Activated CD4-positive, alpha-beta T cell treated with anti-CD3 and anti-CD28 coated beads, Interleukin-2, amount 10 ng/mL, durations not matched to agents 7 days and 5 days (primary cell): ENCODE results near the gene HSPB3. TPM values are rescaled to one million over a fixed set of nuclear protein-coding genes. Genes with fewer than 3 reads are reported as not detected.
"Not testable (repeated sequence)": the region's sequence is repeated elsewhere in the genome, so short reads cannot be mapped to it uniquely, and the experiment has no call there.

Experiments
- CTCF ChIA-PET: fragments of 350-600 bp; sonication (Branson Sonifier 250); formaldehyde crosslinking; loops from one replicate; lab custom pipeline; 2021; ENCODE audit warnings: antibody characterized with exemption; lab: Charles Lee
- POLR2A ChIA-PET: fragments of 350-600 bp; sonication (Branson Sonifier 250); formaldehyde crosslinking; loops from one replicate; lab custom pipeline; 2021; ENCODE audit warnings: antibody characterized with exemption; lab: Charles Lee
- DNase-seq: peaks from one replicate; pipeline ENCODE4 v3.0.0-alpha.2; 2020
- H3K27ac Mint-ChIP-seq: one replicate; pipeline ENCODE4 v1.8.0; 2021; ENCODE audit warnings: mild to moderate bottlenecking, moderate library complexity, mixed read lengths
- H3K27me3 Mint-ChIP-seq: one replicate; pipeline ENCODE4 v1.8.0; 2021; ENCODE audit warnings: mixed read lengths
- H3K36me3 Mint-ChIP-seq: one replicate; pipeline ENCODE4 v1.8.0; 2021; ENCODE audit warnings: low read depth, mixed read lengths
- H3K4me1 Mint-ChIP-seq: one replicate; pipeline ENCODE4 v1.8.0; 2021; ENCODE audit warnings: mixed read lengths
- H3K4me3 Mint-ChIP-seq: one replicate; pipeline ENCODE4 v1.8.0; 2021; ENCODE audit warnings: mild to moderate bottlenecking, moderate library complexity, mixed read lengths
- H3K9me3 Mint-ChIP-seq: one replicate; pipeline ENCODE4 v1.8.0; 2021; ENCODE audit warnings: mixed read lengths
- total RNA-seq, 2 experiments: library from RNA; stranded (reverse); gene quantifications; one replicate each; pipeline ENCODE4 v1.2.3, GENCODE V29; 2021

Gene HSPB3
- total RNA-seq, 2 experiments from 2014 or later, result not detected

- peaks cover 9% of the 10 kb centered on the region for H3K27me3 Mint-ChIP-seq
- H3K9me3 Mint-ChIP-seq, result peaks cover 17% of the 10 kb centered on the region
- no peaks in the 10 kb centered on the region for H3K36me3 Mint-ChIP-seq
- H3K27ac Mint-ChIP-seq, result no peak overlapping the region
- H3K4me1 Mint-ChIP-seq, result no peaks in the 10 kb centered on the region
- no peak overlapping the region for H3K4me3 Mint-ChIP-seq
- DNase-seq, result no peak
- CTCF ChIA-PET, result no interaction called here
- POLR2A ChIA-PET, result no interaction called here
Measured at GRCh38 chr5:54462281-54462680, 6.8 kb downstream of the HSPB3 start.

- DNase-seq, result no peak
- Mint-ChIP-seq H3K27ac (no peak overlapping the region), H3K4me3 (no peak overlapping the region), H3K4me1 (no peaks in the 10 kb centered on the region), H3K27me3 (peaks cover 2% of the 10 kb centered on the region), H3K9me3 (peaks cover 17% of the 10 kb centered on the region), H3K36me3 (no peaks in the 10 kb centered on the region)
- POLR2A ChIA-PET, result no interaction called here
- CTCF ChIA-PET, result interaction anchor here (1.4 kb wide), 1 partner anchor 17 kb away, joined by 3 read pairs; no protein-coding TSS in a partner anchor
Measured at GRCh38 chr5:54463713-54464112, 8.2 kb downstream of the HSPB3 start.

GRCh38 chr5:54469622-54470021 is 14.1 kb downstream of the HSPB3 start:
- no peak for DNase-seq
- ChIA-PET CTCF (no interaction called here), POLR2A (no interaction called here)
- peak overlapping the region; percentile 68 for H3K27ac Mint-ChIP-seq
- peaks cover 4% of the 10 kb centered on the region for H3K9me3 Mint-ChIP-seq
- no peaks in the 10 kb centered on the region for H3K36me3 Mint-ChIP-seq
- peak overlapping the region; percentile 1 for H3K4me3 Mint-ChIP-seq
- peaks cover 4% of the 10 kb centered on the region for H3K27me3 Mint-ChIP-seq
- peaks cover 9% of the 10 kb centered on the region for H3K4me1 Mint-ChIP-seq

- H3K36me3 Mint-ChIP-seq, result no peaks in the 10 kb centered on the region
- H3K9me3 Mint-ChIP-seq, result peaks cover 4% of the 10 kb centered on the region
- ChIA-PET POLR2A (no interaction called here), CTCF (interaction anchor here (0.9 kb wide), 1 partner anchor 19 kb away, joined by 4 read pairs; no protein-coding TSS in a partner anchor)
- no peak overlapping the region for H3K4me3 Mint-ChIP-seq
- peaks cover 9% of the 10 kb centered on the region for H3K4me1 Mint-ChIP-seq
- DNase-seq, result no peak
- peaks cover 4% of the 10 kb centered on the region for H3K27me3 Mint-ChIP-seq
- H3K27ac Mint-ChIP-seq, result peak overlapping the region; percentile 68
Measured at GRCh38 chr5:54470128-54470527, 14.6 kb downstream of the HSPB3 start.

GRCh38 chr5:54470677-54471076 is 15.2 kb downstream of the HSPB3 start:
- CTCF ChIA-PET, result interaction anchor here (0.9 to 1.3 kb wide), 2 partner anchors 10 to 18 kb away, joined by 3 to 4 read pairs; no protein-coding TSS in a partner anchor
- no peak for DNase-seq
- Mint-ChIP-seq H3K4me3 (no peak overlapping the region), H3K27ac (no peak overlapping the region), H3K27me3 (peaks cover 4% of the 10 kb centered on the region), H3K9me3 (peaks cover 4% of the 10 kb centered on the region), H3K4me1 (peaks cover 9% of the 10 kb centered on the region), H3K36me3 (no peaks in the 10 kb centered on the region)
- POLR2A ChIA-PET, result no interaction called here

- Mint-ChIP-seq H3K4me3 (no peak overlapping the region), H3K27ac (no peak overlapping the region), H3K27me3 (peaks cover 6% of the 10 kb centered on the region), H3K4me1 (peaks cover 9% of the 10 kb centered on the region), H3K9me3 (peaks cover 2% of the 10 kb centered on the region), H3K36me3 (no peaks in the 10 kb centered on the region)
- DNase-seq, result no peak
- POLR2A ChIA-PET, result no interaction called here
- CTCF ChIA-PET, result interaction anchor here (0.9 to 1.3 kb wide), 2 partner anchors 9 to 18 kb away, joined by 3 to 4 read pairs; no protein-coding TSS in a partner anchor
Measured at GRCh38 chr5:54471398-54471797, 15.9 kb downstream of the HSPB3 start.

GRCh38 chr5:54476682-54477081 is 21.2 kb downstream of the HSPB3 start:
- H3K4me3 Mint-ChIP-seq, result no peak overlapping the region
- peaks cover 2% of the 10 kb centered on the region for H3K9me3 Mint-ChIP-seq
- peaks cover 8% of the 10 kb centered on the region for H3K27me3 Mint-ChIP-seq
- no peaks in the 10 kb centered on the region for H3K4me1 Mint-ChIP-seq
- POLR2A ChIA-PET, result no interaction called here
- H3K36me3 Mint-ChIP-seq, result no peaks in the 10 kb centered on the region
- H3K27ac Mint-ChIP-seq, result no peak overlapping the region
- CTCF ChIA-PET, result no interaction called here
- DNase-seq, result no peak

- Mint-ChIP-seq H3K36me3 (no peaks in the 10 kb centered on the region), H3K4me1 (no peaks in the 10 kb centered on the region), H3K27ac (no peak overlapping the region), H3K27me3 (peaks cover 8% of the 10 kb centered on the region), H3K4me3 (no peak overlapping the region), H3K9me3 (peaks cover 2% of the 10 kb centered on the region)
- no peak for DNase-seq
- POLR2A ChIA-PET, result no interaction called here
- CTCF ChIA-PET, result no interaction called here
Measured at GRCh38 chr5:54477941-54478478, 22.5 kb downstream of the HSPB3 start.

GRCh38 chr5:54480296-54480695 is 24.8 kb downstream of the HSPB3 start:
- Mint-ChIP-seq H3K4me1 (no peaks in the 10 kb centered on the region), H3K36me3 (no peaks in the 10 kb centered on the region), H3K27me3 (peaks cover 12% of the 10 kb centered on the region), H3K27ac (no peak overlapping the region), H3K4me3 (no peak overlapping the region), H3K9me3 (no peaks in the 10 kb centered on the region)
- POLR2A ChIA-PET, result no interaction called here
- DNase-seq, result no peak
- CTCF ChIA-PET, result interaction anchor here (0.7 to 1.0 kb wide), 3 partner anchors 9 to 17 kb away, joined by 3 read pairs; no protein-coding TSS in a partner anchor

GRCh38 chr5:54484219-54484894 is 28.9 kb downstream of the HSPB3 start:
- H3K9me3 Mint-ChIP-seq, result no peaks in the 10 kb centered on the region
- no peak overlapping the region for H3K27ac Mint-ChIP-seq
- H3K4me3 Mint-ChIP-seq, result no peak overlapping the region
- H3K36me3 Mint-ChIP-seq, result no peaks in the 10 kb centered on the region
- no peak for DNase-seq
- H3K27me3 Mint-ChIP-seq, result peaks cover 14% of the 10 kb centered on the region
- CTCF ChIA-PET, result interaction anchor here (1.9 kb wide), 1 partner anchor 33 kb away, joined by 5 read pairs; the partner anchor contains the start of gene SNX18
- no peaks in the 10 kb centered on the region for H3K4me1 Mint-ChIP-seq
- POLR2A ChIA-PET, result no interaction called here

GRCh38 chr5:54485659-54486058 is 30.2 kb downstream of the HSPB3 start:
- H3K4me1 Mint-ChIP-seq, DNase-seq, CTCF ChIA-PET, H3K27ac Mint-ChIP-seq, POLR2A ChIA-PET, H3K36me3 Mint-ChIP-seq, H3K27me3 Mint-ChIP-seq, H3K9me3 Mint-ChIP-seq, H3K4me3 Mint-ChIP-seq: not testable (repeated sequence)

GRCh38 chr5:54489648-54489979 is 34.1 kb downstream of the HSPB3 start:
- H3K27ac Mint-ChIP-seq, H3K4me3 Mint-ChIP-seq, H3K9me3 Mint-ChIP-seq, DNase-seq, H3K36me3 Mint-ChIP-seq, H3K4me1 Mint-ChIP-seq, POLR2A ChIA-PET: not testable (repeated sequence)
- peaks cover 13% of the 10 kb centered on the region for H3K27me3 Mint-ChIP-seq
- CTCF ChIA-PET, result interaction anchor here (0.9 to 2.5 kb wide), 4 partner anchors 19 to 89 kb away, joined by 3 to 11 read pairs (median 4); partner anchors contain the start of gene SNX18

GRCh38 chr5:54491326-54491725 is 35.8 kb downstream of the HSPB3 start:
- Mint-ChIP-seq H3K36me3 (no peaks in the 10 kb centered on the region), H3K9me3 (no peaks in the 10 kb centered on the region), H3K4me1 (no peaks in the 10 kb centered on the region), H3K4me3 (no peak overlapping the region), H3K27me3 (peaks cover 10% of the 10 kb centered on the region), H3K27ac (no peak overlapping the region)
- ChIA-PET CTCF (no interaction called here), POLR2A (no interaction called here)
- no peak for DNase-seq
